HG03378 (cell line): ENCODE measurements around the gene EDEM1.

Source experiments
- ATAC-seq: cut with Tn5 transposase; IDR thresholded peaks from one replicate; pipeline ENCODE4 v1.9.1; 2021; ENCODE audit warnings: mild to moderate bottlenecking, moderate library complexity; ENCODE audit not compliant: unreplicated experiment

Gene EDEM1

DNA sequence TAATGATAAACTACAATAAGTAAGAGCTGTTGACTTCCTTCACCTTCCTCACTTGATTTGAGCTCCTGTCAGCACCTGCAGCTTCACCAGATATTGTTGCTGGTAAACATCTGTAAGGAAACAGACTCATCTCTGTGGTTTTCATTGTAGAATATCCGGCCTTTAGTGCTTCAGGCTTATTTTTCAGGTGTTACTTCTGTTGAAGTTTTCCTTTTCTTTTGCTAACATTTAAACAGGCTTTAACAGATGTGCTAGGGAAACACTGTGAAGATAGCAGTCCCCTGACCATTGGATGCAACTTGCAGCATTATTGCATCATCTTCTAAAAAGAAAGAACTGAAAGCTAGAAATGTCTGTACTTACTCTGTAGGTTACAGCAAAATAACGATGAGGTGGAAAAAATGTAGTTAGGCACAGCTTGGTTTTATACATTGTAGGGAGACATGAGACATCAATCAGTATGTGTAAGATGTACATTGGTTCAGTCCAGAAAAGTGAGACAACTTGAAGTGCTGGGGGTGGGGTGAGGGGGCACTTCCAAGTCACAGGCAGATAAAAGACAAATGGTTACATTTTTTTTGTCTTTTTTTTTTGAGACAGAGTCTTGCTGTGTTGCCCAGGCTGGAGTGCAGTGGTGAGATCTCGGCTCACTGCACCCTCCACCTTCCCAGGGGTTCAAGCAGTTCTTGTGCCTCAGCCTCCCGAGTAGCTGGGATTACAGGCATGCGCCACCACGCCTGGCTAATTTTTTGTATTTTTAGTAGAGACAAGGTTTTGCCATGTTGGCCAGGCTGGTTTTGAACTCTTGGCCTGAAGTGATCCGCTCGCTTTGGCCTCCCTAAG is 10.2 kb downstream of the EDEM1 start:
- ATAC-seq = peak; percentile 83

DNA sequence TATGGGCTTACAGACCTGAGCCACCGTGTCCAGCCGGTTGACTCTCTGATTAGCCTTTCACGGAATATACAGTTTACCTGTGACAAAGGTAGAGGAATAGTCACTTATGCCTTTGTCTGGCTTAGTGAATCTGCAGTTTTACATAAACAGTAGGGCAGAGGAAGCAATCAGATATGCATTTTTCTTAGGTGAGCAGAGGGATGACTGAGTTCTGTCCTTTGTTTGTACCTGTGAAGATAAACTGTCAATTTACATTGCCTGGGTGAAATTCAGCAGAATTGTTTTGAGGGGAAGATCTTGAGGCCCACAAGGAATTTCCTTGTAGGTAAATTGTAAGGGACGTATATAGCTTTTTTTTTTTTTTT is 10.8 kb downstream of the EDEM1 start:
- no peak for ATAC-seq

DNA sequence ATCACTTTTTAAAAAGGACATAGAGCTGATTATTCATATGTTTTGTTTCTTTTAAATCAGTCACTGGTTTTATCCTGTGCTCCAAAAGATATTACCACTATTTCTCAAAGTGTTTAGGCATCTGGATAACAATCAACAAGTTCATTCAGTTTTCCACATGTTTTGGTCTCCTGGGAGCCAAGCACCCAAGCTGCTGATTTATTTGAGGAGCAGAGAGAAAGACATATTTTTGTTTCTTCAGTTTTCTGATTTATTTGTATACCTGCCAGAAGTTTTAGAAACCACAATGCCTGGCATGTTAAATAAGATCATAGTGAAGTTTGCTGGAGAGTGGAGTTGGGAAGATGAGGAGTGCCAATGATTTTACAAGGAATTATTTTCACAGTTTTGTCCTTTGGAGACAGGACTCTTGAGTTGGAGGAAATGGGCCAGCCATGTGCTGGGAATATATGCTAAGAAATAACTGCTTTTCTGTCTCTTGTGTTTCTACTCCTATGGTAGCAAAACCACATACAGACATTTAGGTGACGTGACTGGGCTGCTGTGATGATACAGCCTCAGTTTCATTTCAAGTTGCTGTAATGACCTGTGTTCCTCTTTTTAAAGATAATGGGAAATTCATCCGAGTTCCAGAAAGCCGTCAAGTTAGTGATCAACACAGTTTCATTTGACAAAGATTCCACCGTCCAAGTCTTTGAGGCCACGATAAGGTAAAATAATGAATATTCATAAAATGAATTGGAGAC is 11.7 kb downstream of the EDEM1 start:
- ATAC-seq = peak; percentile 43

DNA sequence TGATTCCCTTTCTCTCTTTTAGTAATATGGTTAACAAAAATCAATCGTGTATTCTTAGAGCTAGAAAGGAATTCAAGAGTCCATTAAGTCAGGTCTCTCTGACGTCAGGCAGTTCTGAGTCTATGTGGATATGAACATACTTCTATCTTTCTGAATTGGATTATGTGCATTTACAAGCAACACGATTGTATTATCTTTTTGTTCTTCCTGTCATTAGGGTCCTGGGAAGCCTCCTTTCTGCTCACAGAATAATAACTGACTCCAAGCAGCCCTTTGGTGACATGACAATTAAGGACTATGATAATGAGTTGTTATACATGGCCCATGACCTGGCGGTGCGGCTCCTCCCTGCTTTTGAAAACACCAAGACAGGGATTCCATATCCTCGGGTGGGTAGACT is 14.0 kb downstream of the EDEM1 start:
- no peak for ATAC-seq

DNA sequence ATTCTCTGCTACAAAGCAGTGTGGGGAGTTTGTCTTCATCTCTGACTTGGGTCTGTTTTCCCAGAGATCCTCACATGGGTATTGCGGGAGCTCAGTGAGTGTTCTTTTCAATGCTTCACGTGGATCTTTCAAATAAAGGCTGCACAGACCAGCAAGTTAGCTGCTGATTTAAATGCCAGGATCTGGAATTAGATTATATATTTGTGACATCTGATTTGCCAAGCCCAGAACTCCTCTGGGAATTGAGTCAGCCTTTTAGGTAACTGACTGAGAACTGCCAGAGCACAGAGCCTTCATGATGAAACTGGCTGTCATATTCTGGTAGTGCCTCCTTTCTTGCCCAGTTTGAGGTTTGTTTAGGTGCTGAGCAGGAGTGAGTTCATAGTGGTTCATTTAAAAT is 14.7 kb downstream of the EDEM1 start:
- no peak for ATAC-seq

DNA sequence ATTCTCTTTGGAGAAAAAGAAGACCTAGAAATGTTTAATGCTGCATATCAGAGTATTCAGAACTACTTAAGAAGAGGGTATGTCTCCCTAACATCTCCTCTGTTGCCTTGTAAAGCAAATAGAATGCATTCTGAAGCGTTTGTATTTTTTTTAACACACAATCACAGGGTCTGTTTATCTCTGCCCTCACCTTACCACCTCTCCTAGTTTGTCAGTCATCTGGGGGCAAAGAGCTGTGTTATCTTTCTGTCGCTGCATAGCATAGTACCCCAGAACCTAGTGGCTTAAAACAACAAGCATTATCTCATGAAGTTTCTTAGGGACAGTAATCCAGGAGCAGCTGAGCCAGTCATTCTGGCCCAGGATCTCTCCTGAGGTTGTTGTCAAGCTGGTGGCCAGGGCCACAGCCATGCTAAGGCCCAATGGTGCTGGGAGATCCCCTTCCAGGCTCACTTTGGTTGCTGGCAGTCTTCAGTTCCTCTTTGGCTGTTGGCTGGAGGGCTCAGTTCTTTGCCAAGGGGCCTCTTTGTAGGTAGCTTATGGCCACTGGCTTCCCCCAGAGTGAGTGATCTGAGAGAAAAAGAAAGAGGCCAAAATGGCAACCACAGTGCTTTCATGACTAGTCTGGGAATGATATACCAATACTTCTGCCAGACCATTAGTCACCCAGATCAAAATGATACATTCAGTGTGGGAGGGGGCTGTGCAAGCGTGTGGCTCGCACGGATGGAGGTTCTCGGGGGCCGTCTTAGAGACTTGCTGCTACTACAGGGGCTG is 17.8 kb downstream of the EDEM1 start:
- ATAC-seq = peak; percentile 99

DNA sequence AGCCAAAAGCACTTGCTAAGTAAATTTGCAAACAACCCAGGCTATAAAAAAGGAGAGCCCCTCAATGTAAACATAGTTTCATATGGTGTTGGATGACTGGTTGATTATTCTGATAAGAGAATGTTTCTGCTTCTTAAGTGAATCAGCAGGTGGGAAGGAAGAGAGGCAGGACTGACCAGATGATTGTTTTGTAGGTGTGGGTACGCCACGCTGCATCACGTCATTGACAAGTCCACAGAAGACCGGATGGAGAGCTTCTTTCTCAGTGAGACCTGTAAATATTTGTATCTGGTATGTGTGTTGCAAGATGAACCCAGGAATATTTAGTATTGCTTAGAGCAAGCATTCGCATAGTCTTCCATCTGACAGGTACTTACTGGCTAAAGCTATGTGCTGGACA is 23.4 kb downstream of the EDEM1 start:
- ATAC-seq = no peak

DNA sequence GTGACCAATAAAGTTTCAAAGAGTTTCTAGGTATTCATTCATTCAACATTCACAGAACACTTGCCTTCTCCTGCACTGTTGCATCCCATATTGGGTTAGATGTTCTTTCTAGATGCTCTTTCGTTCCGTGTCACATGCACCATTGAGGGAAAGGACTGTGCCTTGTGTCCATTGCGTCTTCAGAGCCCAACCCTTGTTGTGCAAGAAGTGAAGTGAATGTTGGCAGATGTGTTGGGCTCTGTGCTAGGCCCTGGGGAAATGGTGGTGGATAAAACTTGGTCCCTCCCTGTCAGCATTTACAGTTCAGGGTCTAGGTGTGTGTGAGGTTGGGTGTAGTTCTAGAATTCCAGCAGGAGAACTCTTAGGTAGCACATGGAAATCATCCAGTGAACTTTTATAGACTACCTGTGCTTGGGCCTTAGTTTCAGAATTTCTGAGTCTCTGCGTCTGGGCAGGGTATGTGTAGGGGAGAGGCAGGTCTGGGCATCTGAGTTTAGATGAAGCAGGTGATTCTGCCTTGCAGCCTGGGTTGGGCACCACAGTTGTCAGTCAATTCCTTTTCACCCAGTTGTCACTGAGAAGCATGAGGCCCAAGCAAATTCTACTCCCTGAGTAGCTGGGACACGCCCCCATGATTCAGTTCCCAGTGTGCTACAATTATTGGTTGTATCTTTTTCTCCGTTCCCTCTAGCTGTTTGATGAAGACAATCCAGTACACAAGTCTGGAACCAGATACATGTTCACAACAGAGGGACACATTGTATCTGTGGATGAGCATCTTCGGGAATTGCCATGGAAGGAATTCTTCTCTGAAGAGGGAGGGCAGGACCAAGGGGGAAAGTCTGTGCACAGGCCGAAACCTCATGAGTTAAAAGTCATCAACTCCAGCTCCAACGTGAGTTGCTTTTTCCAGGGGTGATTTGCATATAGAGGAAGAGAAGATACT is 25.4 kb downstream of the EDEM1 start:
- no peak for ATAC-seq

DNA sequence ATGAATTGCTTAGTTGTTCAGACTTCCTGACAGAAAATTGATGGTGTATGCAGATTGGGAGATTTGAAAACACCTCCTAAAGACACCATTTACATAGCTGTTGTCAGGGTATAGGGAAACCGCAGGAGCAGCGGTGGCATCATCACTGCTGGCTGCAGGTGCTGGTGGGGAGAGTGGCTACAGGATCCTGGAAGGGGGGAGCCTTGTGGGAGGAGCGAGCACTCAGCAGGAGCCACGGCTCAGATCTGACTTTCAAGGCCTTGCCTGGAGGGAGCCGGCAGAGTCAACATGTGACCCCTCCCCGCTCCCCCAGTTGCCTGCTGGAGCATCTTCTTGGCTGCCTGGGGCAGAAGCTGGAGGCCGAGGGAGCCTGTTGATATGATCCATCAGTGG is 26.1 kb downstream of the EDEM1 start:
- no peak for ATAC-seq

DNA sequence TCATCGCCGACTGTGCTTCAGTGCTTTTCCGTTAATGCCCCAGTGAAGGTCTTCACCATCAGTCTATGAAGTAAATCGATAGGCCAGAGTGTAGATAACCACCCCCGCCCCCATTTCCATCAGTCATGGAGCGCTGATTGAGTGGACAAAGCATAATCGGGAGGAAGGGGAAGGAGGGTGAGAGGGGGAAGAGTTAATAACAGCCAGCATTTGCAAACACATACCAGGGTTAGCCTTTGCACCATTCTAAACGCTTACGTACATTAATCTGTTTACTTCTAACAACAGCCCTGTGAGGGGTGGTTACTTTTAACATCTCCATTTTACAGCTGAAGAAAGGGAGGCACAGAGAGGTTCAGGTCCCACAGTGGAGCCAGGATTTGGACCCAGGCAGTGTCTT is 26.8 kb downstream of the EDEM1 start:
- ATAC-seq = no peak

DNA sequence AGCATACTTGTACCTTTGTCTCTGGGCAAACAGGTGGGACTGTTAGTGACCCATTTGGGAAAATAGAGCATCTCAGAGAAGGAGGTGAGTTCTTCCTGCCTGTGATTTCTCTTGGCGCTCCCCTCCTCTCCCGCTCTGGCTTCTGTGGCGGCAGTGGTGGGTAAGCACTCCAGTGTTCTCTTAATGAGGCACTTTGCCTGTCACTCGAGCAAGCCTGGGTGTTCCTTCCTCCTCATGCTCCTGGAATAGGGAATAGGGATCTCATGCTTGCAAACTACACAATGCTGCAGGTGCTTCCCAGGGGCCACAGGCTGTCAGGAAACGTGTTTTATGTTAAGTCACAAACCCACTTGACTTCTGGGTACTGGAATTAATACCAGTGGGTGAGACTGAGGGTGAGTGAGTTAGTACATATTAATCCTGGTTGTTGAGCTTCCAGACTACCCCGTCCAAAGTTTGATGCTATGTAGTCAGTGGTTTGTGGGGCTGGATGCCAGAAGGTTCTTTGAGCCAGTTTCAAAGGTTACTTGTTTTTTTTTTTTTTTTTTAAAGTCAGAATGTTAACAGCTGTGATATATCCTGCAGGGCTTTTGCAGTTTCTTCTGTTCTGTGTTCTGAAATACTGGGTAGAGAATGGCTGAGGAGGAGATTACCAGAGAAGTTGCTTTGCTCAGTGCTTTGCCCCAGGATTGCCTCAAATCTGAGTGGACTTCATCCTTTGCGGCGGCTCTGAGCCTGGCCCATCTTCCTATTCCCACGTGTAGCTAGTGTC is 30.5 kb downstream of the EDEM1 start:
- no peak for ATAC-seq

DNA sequence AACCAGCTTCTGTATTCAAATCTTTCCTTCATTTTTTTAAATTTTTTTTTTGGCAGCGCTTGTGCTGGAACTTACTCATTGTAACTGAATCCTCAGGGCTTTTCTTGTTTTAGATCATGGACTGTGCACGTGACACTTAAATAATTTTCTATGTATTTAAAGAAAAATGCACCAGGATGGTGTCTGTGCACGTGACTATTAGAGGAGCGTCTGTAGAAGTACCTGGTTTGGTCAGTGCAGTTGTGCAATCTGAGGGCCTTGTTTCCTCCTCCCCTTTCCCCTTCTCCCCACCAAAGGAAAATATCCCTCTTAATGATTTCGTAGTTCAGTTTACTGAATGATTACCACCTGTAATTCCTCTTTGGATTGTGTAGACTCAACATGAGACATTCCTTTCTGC is 31.3 kb downstream of the EDEM1 start:
- no peak for ATAC-seq

DNA sequence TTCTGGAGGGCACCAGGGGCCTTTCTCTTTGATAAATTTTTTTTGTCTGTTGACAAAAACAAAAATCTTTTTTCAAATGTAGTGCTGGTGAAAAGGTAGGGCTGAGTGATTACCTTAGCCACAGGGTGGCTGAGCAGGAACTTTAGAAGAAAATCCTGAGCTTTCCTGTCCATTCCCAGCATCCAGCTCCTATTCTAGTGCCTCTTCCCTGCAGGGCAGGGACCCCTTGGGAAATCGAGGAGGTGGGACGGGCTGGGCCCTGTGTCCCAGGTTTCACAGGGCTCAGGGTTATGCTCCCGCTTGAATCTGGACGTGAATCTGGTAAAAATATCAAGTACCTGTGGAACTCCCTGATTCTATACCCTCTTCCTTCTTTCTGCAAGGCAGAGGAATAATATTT is 31.7 kb downstream of the EDEM1 start:
- no peak for ATAC-seq

DNA sequence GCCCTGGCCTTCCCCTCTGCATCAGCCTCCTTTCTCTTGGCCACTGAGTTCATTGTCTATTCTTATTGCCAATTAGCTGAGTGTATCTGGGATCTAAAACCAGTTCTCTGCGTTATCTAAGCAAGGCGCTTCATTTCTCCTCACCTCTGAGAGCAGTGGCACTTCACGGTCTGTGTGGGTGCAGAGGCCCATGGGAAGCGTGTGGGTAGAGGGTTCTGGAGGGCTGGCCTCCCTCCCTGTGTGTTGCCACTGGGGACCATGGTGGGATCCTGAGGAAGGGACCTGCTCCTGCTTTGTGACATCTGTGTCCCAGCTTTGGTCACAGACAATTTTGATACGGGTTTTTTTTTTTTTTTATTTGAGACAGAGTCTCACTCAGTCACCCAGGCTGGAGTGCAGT is 32.7 kb downstream of the EDEM1 start:
- ATAC-seq = no peak

DNA sequence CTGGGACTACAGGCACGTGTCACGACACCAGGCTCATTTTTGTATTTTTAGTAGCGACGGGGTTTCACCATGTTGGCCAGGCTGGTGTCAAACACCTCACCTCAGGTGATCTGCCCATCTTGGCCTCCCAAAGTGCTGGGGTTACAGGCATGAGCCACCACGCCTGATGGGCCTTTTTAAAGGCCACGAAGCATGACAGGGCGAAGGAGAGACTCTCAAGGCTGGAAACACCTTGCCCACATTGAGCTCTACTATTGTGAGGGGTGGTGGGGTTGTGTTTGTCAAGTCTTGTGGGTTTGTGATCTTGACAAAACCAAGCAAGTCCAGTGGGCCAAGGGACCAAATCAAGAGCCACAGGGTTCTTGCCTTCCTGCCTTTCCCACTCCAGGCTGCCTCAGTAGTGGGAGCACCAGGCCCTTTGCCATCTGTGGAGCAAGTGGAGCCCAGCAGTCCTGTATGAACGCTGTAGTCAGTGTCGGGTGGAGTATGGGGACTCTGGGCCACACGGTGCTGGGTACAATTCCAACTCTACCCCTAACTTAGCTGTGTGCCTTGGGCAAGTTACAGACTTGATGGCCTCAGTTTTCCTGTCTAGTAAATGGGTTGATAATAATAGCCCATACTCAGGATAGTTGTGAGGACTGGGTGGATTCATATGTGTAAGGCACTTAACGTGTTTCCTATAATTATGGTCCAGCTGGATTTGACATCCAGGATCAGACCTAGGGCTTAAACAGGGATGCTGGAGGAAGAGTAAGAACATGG is 33.3 kb downstream of the EDEM1 start:
- no peak for ATAC-seq

DNA sequence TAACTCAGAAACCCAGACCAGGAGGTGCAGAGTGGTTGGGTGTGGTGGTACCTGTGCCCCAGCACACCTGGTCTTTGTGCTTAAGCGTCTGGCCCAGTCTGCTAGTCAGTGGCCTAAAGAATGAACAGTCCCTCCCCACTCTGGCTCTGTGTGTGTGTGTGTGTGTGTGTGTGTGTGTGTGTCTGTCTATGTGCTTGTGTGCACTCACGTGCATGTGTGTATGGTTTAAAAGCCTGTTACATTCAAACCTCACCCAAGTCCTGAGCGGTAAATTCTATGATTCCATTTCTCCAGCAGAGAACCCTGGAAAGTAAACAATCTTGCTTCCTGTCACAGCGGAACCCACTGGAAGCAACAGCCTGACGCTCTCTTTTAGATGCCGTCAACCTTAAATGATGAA is 34.2 kb downstream of the EDEM1 start:
- no peak for ATAC-seq

DNA sequence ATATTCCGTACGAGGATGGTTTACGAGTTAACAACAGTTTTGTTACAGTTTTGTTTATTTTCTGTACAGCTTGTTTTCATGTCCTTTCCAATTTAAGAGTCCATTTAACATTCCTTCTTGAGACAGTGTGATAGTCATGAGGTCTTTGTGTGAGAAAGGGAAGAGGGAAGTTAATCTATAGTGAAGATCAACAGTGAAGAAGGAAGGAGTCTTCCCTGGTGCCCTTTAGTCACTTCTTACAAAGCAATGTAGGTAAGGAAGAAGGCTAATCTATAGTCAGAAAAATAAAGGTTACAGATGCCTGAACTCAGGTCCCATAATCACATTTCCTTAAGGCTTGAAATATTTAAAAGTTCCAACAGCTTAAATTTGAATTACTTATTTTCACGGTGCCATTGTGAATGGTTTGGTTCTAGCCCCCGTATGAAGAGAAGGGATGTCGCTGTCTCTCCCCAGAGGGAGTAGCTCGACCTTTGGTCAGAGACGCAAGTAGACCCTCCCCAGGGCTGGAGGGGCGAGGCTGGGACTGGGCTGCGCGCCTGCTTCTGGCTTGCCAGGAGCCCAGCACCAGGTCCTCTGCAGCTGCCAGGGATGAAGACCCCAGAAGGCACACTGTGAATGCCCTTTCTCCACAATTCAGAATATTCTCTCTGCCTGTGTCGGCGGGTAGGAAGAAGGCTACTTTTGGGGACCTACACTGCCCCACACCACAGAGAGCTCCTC is 34.9 kb downstream of the EDEM1 start:
- ATAC-seq = no peak

DNA sequence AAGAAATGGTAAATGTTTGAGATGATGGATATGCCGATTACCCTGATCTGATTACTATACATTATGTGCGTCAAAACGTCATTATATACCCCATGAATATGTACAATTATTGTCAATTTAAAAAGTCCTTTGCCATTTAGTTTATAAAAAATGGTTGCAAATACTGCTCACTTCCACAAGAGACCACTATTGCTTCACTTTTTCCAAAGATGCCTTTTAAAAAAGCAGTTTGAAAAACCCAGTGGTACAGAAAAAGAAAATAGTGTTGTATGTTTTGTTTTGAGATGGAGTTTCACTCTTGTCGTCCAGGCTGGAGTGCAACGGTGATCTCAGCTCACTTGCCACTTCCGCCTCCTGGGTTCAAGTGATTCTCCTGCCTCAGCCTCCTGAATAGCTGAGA is 39.3 kb downstream of the EDEM1 start:
- no peak for ATAC-seq

DNA sequence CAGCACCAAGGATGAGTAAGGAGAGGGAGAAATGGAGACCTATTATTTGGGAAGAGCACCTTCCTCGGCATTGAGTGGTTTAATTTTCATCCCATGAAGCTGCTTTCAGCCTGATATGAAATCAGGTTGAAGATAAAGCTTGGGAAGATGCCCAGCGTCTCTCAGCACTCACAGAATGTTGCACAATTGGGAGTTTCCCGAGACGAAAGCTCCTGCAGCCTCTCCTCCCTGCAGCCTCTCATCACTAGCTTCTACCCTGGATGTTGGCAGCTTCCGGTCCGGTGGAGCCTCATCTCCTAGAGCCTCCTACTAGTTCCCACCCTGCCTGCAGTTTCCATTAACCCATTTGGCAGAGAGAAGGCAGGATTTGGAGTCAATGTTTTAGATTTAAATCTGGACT is 40.3 kb downstream of the EDEM1 start:
- ATAC-seq = no peak
